Activated CD4-positive, alpha-beta T cell treated with anti-CD3 and anti-CD28 coated beads, Interleukin-2, amount 50 U/mL, for 24 hours (primary cell): Measurements from ENCODE around the gene C2orf66.

ENCODE experiments used
- DNase-seq, 2 donors: peaks; one replicate each; pipeline ENCODE4 v3.0.0-alpha.2; 2020; ENCODE audit warnings: low read depth in 1 of 2, low spot score in 1 of 2

The C2orf66 gene

GRCh38 chr2:196767101-196767500 is 42.1 kb downstream of the C2orf66 start:
- DNase-seq = no peak

- DNase-seq = no peak
Observed at GRCh38 chr2:196759378-196759706, 49.8 kb downstream of the C2orf66 start.

GRCh38 chr2:196758474-196759377 is 50.4 kb downstream of the C2orf66 start:
- DNase-seq = no peak
